ENCODE results near the gene C19orf25.

DNA sequence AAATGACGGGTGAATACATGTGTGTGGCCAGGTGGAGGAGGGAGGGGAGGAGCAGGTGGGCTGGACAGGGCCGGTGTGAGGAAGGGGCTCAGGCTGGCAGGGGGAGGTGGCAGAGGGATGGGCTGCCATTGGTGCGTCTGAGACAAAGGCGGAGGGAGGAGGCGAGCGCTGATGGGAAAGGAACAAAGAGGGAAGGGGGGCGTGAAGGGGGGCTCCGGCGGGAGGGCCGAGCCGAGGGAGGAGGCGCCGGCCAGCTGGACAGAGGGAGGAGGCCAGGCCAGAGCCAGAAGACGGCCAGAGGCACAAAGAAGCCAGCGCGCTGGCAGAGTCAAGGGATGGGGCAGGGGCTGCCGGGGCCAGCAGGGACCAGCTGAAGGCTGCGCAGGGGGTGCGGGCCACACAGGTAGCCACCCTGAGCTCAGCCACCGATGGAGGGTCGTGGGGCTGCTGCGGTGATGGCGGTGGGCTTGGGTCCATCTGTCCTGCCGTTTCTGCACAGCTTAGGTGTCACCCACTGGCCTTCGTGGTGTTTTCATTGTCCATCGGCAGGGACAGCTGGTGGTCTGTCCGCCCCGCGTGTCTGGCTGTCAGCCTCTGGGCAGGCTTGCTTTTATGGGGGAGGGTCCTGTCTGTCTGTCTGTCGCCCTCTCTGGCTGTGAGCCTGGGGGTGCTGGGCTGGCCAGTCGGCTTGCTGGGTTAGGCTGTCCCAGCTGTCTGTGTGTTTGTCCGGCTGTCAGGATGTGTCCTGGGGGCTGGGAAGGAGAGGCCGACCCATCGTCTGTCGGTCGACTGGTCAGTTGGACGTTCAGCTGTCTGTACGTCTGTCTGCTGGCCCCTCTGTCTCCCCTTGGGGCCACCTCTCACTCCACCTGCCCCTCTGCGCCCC is 26.9 kb downstream of the C19orf25 start:
- TF ChIP-seq CTCF (conservative IDR thresholded peaks at IDR 0.05) (no peak), ZFX (IDR thresholded peaks at IDR 0.05) (no peak)
